ENCODE results near the gene CHST8.

GRCh38 chr19:33616857-33617256 is 4.9 kb upstream of the CHST8 start:
- TF ChIP-seq CTCF (conservative IDR thresholded peaks at IDR 0.05) (no peak), EZH2 (IDR thresholded peaks at IDR 0.05; ENCODE audit: low read depth) (no peak)
